ENCODE measurements around the gene BCHE. TPM values are rescaled to one million over a fixed set of nuclear protein-coding genes. Genes with fewer than 3 reads are reported as not detected.

The BCHE gene
- polyA plus RNA-seq, 1 experiment = 3.1 TPM

DNA sequence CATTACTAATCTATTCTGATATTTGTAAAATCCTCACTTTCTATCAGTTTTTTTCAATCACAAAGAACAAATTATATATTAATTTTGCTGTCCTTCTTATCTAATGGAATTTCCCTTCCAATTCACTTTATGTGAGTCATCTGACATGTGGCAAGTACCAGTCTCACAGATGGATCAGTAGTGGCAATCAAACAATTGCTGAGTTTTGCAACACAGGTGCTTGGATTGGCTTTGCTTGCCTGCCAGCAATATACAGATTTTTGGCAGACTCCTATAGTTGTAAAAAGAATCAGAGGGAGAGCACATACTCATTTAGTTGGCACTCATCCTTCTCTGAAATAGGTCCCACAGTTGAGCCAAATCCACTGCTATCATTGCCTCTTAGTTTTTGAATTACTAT is 83.7 kb downstream of the BCHE start:
- TF ChIP-seq, protein P1, sequence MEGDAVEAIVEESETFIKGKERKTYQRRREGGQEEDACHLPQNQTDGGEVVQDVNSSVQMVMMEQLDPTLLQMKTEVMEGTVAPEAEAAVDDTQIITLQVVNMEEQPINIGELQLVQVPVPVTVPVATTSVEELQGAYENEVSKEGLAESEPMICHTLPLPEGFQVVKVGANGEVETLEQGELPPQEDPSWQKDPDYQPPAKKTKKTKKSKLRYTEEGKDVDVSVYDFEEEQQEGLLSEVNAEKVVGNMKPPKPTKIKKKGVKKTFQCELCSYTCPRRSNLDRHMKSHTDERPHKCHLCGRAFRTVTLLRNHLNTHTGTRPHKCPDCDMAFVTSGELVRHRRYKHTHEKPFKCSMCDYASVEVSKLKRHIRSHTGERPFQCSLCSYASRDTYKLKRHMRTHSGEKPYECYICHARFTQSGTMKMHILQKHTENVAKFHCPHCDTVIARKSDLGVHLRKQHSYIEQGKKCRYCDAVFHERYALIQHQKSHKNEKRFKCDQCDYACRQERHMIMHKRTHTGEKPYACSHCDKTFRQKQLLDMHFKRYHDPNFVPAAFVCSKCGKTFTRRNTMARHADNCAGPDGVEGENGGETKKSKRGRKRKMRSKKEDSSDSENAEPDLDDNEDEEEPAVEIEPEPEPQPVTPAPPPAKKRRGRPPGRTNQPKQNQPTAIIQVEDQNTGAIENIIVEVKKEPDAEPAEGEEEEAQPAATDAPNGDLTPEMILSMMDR (IDR thresholded peaks at IDR 0.05; ENCODE audit: low read depth, low read length) = no peak
- Histone ChIP-seq H3K9me3 (ENCODE audit: control insufficient read depth, insufficient read depth, low read length) (no peaks in the 10 kb centered on the region), H3K4me3 (ENCODE audit: low read depth, low read length) (no peak overlapping the region), H3K27me3 (ENCODE audit: control insufficient read depth, insufficient read depth, low read length) (no peaks in the 10 kb centered on the region), H3K27ac (ENCODE audit: low read depth, low read length) (no peak overlapping the region)
- CTCF ChIA-PET = no interaction called here
- no peak for DNase-seq (ENCODE audit: low read depth, low spot score)
- POLR2A ChIA-PET = no interaction called here

DNA sequence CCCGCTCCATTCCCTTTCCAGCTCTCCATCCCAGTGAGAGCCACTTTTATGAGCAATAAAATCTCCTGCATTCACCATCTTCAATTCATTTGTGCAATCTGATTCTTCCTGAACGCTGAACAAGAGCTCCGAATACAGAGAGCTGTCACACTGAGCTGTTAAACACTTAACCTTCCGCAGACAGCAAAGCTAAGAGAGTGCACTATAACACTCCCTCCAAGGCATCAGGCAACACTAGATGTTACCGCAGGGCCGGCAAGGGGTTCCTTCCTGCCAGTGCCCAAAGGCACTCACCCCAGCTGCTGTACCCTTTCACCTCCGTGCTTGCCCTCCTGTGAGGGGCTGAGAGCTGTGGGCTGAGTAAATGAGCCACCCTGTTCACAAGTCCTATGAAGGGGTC is 85.6 kb downstream of the BCHE start:
- H3K9me3 ChIP-seq (ENCODE audit: control insufficient read depth, insufficient read depth, low read length) = no peaks in the 10 kb centered on the region
- no peak for DNase-seq (ENCODE audit: low read depth, low spot score)
- no peak overlapping the region for H3K4me3 ChIP-seq (ENCODE audit: low read depth, low read length)
- ChIA-PET POLR2A (no interaction called here), CTCF (no interaction called here)
- H3K27ac ChIP-seq (ENCODE audit: low read depth, low read length) = no peak overlapping the region
- H3K27me3 ChIP-seq (ENCODE audit: control insufficient read depth, insufficient read depth, low read length) = no peaks in the 10 kb centered on the region
- TF ChIP-seq, protein P1 (IDR thresholded peaks at IDR 0.05; ENCODE audit: low read depth, low read length) = no peak

DNA sequence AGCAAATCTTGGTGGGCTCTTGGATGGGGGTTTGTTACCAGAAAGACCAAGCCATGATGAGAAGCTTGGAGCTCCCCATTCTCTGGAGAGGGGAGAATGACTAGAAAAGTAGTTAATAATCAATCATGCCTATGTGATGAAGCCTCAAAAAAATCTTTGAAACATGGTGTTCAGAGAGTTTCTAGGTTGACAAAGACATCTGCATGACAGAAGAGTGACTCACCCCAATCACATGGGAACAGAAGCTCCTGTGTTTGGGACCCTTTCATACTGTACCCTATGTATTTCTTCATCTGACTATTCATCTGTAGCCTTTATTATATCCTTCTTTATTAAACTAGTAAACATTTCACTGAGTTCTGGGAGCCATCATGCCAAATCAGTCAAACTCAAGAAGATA is 87.4 kb downstream of the BCHE start:
- CTCF ChIA-PET = no interaction called here
- POLR2A ChIA-PET = no interaction called here
- no peak for DNase-seq (ENCODE audit: low read depth, low spot score)
- Histone ChIP-seq H3K27ac (ENCODE audit: low read depth, low read length) (no peak overlapping the region), H3K27me3 (ENCODE audit: control insufficient read depth, insufficient read depth, low read length) (no peaks in the 10 kb centered on the region), H3K9me3 (ENCODE audit: control insufficient read depth, insufficient read depth, low read length) (no peaks in the 10 kb centered on the region), H3K4me3 (ENCODE audit: low read depth, low read length) (no peak overlapping the region)
- TF ChIP-seq, protein P1 (IDR thresholded peaks at IDR 0.05; ENCODE audit: low read depth, low read length) = no peak

DNA sequence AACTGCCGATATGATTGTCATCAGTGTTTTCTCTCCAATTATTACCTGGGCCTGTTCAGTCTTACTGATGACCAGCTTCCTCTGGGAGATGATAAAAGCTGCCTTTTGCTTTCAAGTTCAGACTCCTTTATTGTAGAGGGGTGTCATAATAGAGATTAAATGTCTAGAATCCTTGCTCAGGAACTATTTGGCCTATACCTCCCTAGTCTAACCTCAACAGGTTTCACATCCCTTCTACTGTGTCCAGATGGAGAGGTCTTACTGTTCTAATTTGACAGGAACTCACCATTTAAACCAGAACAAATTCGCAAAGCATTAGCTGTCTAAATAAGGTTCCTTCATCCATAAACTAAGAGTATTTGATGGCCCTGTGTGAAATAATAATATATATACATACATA is 88.0 kb downstream of the BCHE start:
- Histone ChIP-seq H3K27ac (ENCODE audit: low read depth, low read length) (no peak overlapping the region), H3K9me3 (ENCODE audit: control insufficient read depth, insufficient read depth, low read length) (no peaks in the 10 kb centered on the region), H3K4me3 (ENCODE audit: low read depth, low read length) (no peak overlapping the region), H3K27me3 (ENCODE audit: control insufficient read depth, insufficient read depth, low read length) (no peaks in the 10 kb centered on the region)
- DNase-seq (ENCODE audit: low read depth, low spot score) = no peak
- TF ChIP-seq, protein P1 (IDR thresholded peaks at IDR 0.05; ENCODE audit: low read depth, low read length) = no peak
- ChIA-PET CTCF (no interaction called here), POLR2A (no interaction called here)

DNA sequence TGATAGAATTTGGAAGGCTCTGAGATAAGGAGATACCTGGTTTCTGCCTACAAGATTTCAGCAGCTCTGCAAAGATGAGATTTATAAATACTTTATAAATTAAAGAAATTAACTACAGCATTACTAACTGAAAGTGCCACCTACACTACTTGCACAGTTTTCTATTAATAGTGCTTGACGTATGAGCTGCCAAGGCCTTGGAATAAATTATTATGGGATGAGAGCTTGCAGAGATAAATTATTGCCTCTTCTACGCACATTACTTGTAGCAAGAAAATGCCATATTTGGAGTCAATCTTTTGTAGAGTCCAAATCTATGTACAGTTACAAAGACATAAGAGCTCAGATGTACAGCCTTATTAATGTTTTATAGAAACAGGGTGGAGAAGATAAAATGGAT is 89.1 kb downstream of the BCHE start:
- H3K4me3 ChIP-seq (ENCODE audit: low read depth, low read length) = no peak overlapping the region
- no peak overlapping the region for H3K27ac ChIP-seq (ENCODE audit: low read depth, low read length)
- TF ChIP-seq, protein P1 (IDR thresholded peaks at IDR 0.05; ENCODE audit: low read depth, low read length) = no peak
- H3K9me3 ChIP-seq (ENCODE audit: control insufficient read depth, insufficient read depth, low read length) = no peaks in the 10 kb centered on the region
- POLR2A ChIA-PET = no interaction called here
- CTCF ChIA-PET = no interaction called here
- DNase-seq (ENCODE audit: low read depth, low spot score) = no peak
- H3K27me3 ChIP-seq (ENCODE audit: control insufficient read depth, insufficient read depth, low read length) = no peaks in the 10 kb centered on the region

Measured in AG04450 (cell line).